Smooth muscle cell of the brain vasculature (primary cell): ENCODE measurements around the gene NUAK2.
A peak's percentile ranks its signal among the peaks of the same experiment; 100 is the strongest.

Source experiments
- DNase-seq: peaks from one replicate; pipeline ENCODE4 v3.0.0-alpha.2; 2012; ENCODE audit warnings: low read depth, low spot score

Gene NUAK2

GRCh38 chr1:205346956-205347574 lies 25.5 kb upstream of the NUAK2 start:
- no peak for DNase-seq

GRCh38 chr1:205345761-205346160 lies 24.2 kb upstream of the NUAK2 start:
- no peak for DNase-seq

GRCh38 chr1:205344066-205344928 lies 22.8 kb upstream of the NUAK2 start:
- no peak for DNase-seq

- no peak for DNase-seq
Observed at GRCh38 chr1:205343431-205344065, 22.0 kb upstream of the NUAK2 start.

- DNase-seq: no peak
Observed at GRCh38 chr1:205342986-205343385, 21.4 kb upstream of the NUAK2 start.

GRCh38 chr1:205340676-205341075 lies 19.1 kb upstream of the NUAK2 start:
- no peak for DNase-seq

- DNase-seq: no peak
Observed at GRCh38 chr1:205339717-205340116, 18.2 kb upstream of the NUAK2 start.

GRCh38 chr1:205339197-205339702 lies 17.7 kb upstream of the NUAK2 start:
- DNase-seq: no peak

- no peak for DNase-seq
Observed at GRCh38 chr1:205338011-205338410, 16.5 kb upstream of the NUAK2 start.

GRCh38 chr1:205337481-205337880 lies 15.9 kb upstream of the NUAK2 start:
- DNase-seq: no peak

- DNase-seq: no peak
Observed at GRCh38 chr1:205335692-205336091, 14.1 kb upstream of the NUAK2 start.

GRCh38 chr1:205332015-205332791 lies 10.7 kb upstream of the NUAK2 start:
- DNase-seq: no peak

GRCh38 chr1:205330150-205330549 lies 8.6 kb upstream of the NUAK2 start:
- no peak for DNase-seq

GRCh38 chr1:205329719-205330118 lies 8.2 kb upstream of the NUAK2 start:
- no peak for DNase-seq

- DNase-seq: no peak
Observed at GRCh38 chr1:205328476-205328875, 6.9 kb upstream of the NUAK2 start.

GRCh38 chr1:205326812-205327466 lies 5.4 kb upstream of the NUAK2 start:
- no peak for DNase-seq

- DNase-seq: peak; percentile 69
Observed at GRCh38 chr1:205325334-205325884, 3.9 kb upstream of the NUAK2 start.

- DNase-seq: no peak
Observed at GRCh38 chr1:205324781-205325180, 3.2 kb upstream of the NUAK2 start.

- no peak for DNase-seq
Observed at GRCh38 chr1:205323794-205324193, 2.2 kb upstream of the NUAK2 start.

GRCh38 chr1:205321959-205322283 lies 376 bp upstream of the NUAK2 start:
- no peak for DNase-seq
